ENCODE measurements around the gene DBP. TPM values are rescaled to one million over a fixed set of nuclear protein-coding genes. Genes with fewer than 3 reads are reported as not detected.

Gene DBP
- total RNA-seq, 1 experiment from 2014 or later = 4.8 TPM

Other genes with a start within 250 kb of the DBP start
- 115 and 121 TPM in 2 replicates for gene KDELR1, start 245.8 kb downstream of the DBP start, total RNA-seq (2014; rRNA removed)
- gene GRIN2D, start 243.7 kb downstream of the DBP start, total RNA-seq (2014; rRNA removed) = not detected in 2 replicates
- gene GRWD1, start 191.4 kb downstream of the DBP start, total RNA-seq (2014; rRNA removed) = 66.9 and 70.5 TPM in 2 replicates
- 0.52 and 0.71 TPM in 2 replicates for gene KCNJ14, start 181.8 kb downstream of the DBP start, total RNA-seq (2014; rRNA removed)
- gene CYTH2, start 168.0 kb downstream of the DBP start, total RNA-seq (2014; rRNA removed) = 37.7 and 61.0 TPM in 2 replicates
- gene LMTK3, start 125.5 kb downstream of the DBP start, total RNA-seq (2014; rRNA removed) = 0.06 and 0.13 TPM in 2 replicates
- gene SULT2B1, start 85.2 kb downstream of the DBP start, total RNA-seq (2014; rRNA removed) = not detected in 2 replicates
- not detected in 2 replicates for gene SPACA4, start 30.6 kb downstream of the DBP start, total RNA-seq (2014; rRNA removed)
- not detected in 2 replicates for gene FAM83E, start 22.3 kb downstream of the DBP start, total RNA-seq (2014; rRNA removed)
- gene RPL18, start 18.2 kb downstream of the DBP start, total RNA-seq (2014; rRNA removed) = 1,651 and 2,205 TPM in 2 replicates
- 13.3 and 16.2 TPM in 2 replicates for gene SPHK2, start 17.9 kb downstream of the DBP start, total RNA-seq (2014; rRNA removed)
- gene CA11, start 8.8 kb upstream of the DBP start, total RNA-seq (2014; rRNA removed) = 0.83 and 2.4 TPM in 2 replicates
- not detected in 2 replicates for gene NTN5, start 35.6 kb upstream of the DBP start, total RNA-seq (2014; rRNA removed)
- not detected in 2 replicates for gene FUT2, start 58.6 kb upstream of the DBP start, total RNA-seq (2014; rRNA removed)
- gene MAMSTR, start 82.3 kb upstream of the DBP start, total RNA-seq (2014; rRNA removed) = 2.4 and 3.5 TPM in 2 replicates
- gene RASIP1, start 103.2 kb upstream of the DBP start, total RNA-seq (2014; rRNA removed) = 0.11 and 0.26 TPM in 2 replicates
- gene IZUMO1, start 109.5 kb upstream of the DBP start, total RNA-seq (2014; rRNA removed) = not detected in 2 replicates
- not detected in 2 replicates for gene FUT1, start 115.3 kb upstream of the DBP start, total RNA-seq (2014; rRNA removed)
- gene FGF21, start 118.1 kb upstream of the DBP start, total RNA-seq (2014; rRNA removed) = not detected in 2 replicates
- 23.8 and 26.5 TPM in 2 replicates for gene BCAT2, start 173.7 kb upstream of the DBP start, total RNA-seq (2014; rRNA removed)
- gene HSD17B14, start 199.1 kb upstream of the DBP start, total RNA-seq (2014; rRNA removed) = not detected in 2 replicates
- gene PLEKHA4, start 231.2 kb upstream of the DBP start, total RNA-seq (2014; rRNA removed) = 21.3 and 27.8 TPM in 2 replicates
- 55.7 and 58.2 TPM in 2 replicates for gene PPP1R15A, start 235.0 kb upstream of the DBP start, total RNA-seq (2014; rRNA removed)